HG03354 (cell line): ENCODE measurements around the gene KRTAP20-4.

ENCODE experiments used
- ATAC-seq: cut with Tn5 transposase; IDR thresholded peaks from one replicate; pipeline ENCODE4 v1.9.1; 2021; ENCODE audit warnings: mild to moderate bottlenecking; ENCODE audit not compliant: unreplicated experiment, poor library complexity, severe bottlenecking

Gene KRTAP20-4

DNA sequence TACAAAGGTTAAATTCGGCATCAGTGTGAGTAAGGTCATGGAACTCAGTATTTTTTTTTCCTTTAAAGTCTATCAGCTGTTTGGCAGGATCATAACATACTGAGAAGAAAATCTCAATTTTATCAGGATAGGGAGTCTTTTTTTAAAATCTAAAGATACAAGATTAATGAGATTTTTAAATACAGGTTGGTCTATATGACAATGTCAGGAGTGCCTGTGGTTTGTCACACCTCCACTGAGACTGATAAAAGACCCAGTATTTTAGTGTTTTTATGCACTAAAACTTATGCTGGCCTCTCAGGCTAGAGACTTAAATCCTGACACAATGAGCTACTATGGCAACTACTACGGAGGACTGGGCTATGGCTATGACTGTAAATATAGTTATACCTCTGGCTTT, 22.1 kb downstream of the KRTAP20-4 start, which contains the start of gene KRTAP20-3:
TSS of gene KRTAP20-3 (plus strand) at position 301 of the 400 bp plus-strand sequence.
- no peak for ATAC-seq

GRCh38 chr21:30646904-30647414, 26.5 kb downstream of the KRTAP20-4 start:
- ATAC-seq: no peak

DNA sequence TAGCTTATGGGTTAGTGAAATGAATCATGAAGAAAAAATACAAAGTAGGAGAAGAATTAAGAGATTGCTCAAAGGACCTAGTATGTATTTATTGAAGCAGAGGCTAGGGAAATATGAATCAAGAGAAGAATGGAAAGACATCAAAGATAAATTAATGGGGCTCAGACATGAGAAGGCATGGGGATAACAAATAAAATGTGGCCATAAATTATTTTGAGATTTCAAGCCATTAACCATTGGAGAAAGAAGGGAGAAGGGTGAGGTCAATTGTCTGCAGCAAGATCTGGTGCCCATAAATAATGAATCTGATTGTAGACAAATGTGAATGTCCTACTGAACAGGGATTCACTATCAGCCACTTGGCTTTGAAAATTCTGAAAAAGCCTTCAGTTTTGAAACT, 32.5 kb downstream of the KRTAP20-4 start:
- ATAC-seq: no peak

- ATAC-seq: no peak
These were observed 48.3 kb downstream of the KRTAP20-4 start for GRCh38 chr21:30668776-30669175.
